A673 (cell line): ENCODE results near the gene MEX3D. TPM values are rescaled to one million over a fixed set of nuclear protein-coding genes. Genes with fewer than 3 reads are reported as not detected.
"Not testable (repeated sequence)": the region's sequence is repeated elsewhere in the genome, so short reads cannot be mapped to it uniquely, and the experiment has no call there.

ENCODE experiments used
- BruUV-seq: library from RNA; stranded (reverse); fragments of 400-500 nt; replicated peaks from 2 replicates; lab custom pipeline; 2021; lab: Mats Ljungman, UMichigan
- CTCF ChIA-PET: fragments of 300-600 bp; sonication (Branson Sonifier 250); formaldehyde crosslinking; loops from one replicate; lab custom pipeline; 2022; ENCODE audit warnings: antibody characterized with exemption; lab: Charles Lee
- POLR2A ChIA-PET: fragments of 300-600 bp; sonication (Branson Sonifier 250); formaldehyde crosslinking; loops from one replicate; lab custom pipeline; 2022; ENCODE audit warnings: antibody characterized with exemption; ENCODE audit not compliant: low non-redundant PET; lab: Charles Lee
- DNase-seq: peaks from one replicate; pipeline ENCODE4 v3.0.0-alpha.2; 2015; ENCODE audit warnings: low spot score
- H3K27ac ChIP-seq: fragments of 200-600 bp; sonication (generic); 2 replicates; pipeline ENCODE4 v1.5.1; 2016; ENCODE audit warnings: mixed run types, low read depth, mild to moderate bottlenecking, mixed read lengths, antibody characterized with exemption, low read length; ENCODE audit not compliant: poor library complexity, severe bottlenecking
- H3K27me3 ChIP-seq: fragments of 200-600 bp; sonication (generic); replicated peaks from 2 replicates; pipeline ENCODE4 v1.6.1; 2017; ENCODE audit warnings: mixed run types, low read depth, mild to moderate bottlenecking, mixed read lengths, antibody characterized with exemption, low read length; ENCODE audit not compliant: insufficient read depth, poor library complexity
- H3K36me3 ChIP-seq: fragments of 200-600 bp; sonication (generic); 2 replicates; pipeline ENCODE4 v1.6.1; 2016; ENCODE audit warnings: mixed run types, mild to moderate bottlenecking, mixed read lengths, antibody characterized with exemption, low read length; ENCODE audit not compliant: insufficient read depth, poor library complexity, severe bottlenecking
- H3K4me1 ChIP-seq: fragments of 200-600 bp; sonication (generic); 2 replicates; pipeline ENCODE4 v1.6.1; 2017; ENCODE audit warnings: mixed run types, mild to moderate bottlenecking, mixed read lengths, antibody characterized with exemption, low read length; ENCODE audit not compliant: insufficient read depth, poor library complexity, severe bottlenecking
- H3K4me3 ChIP-seq: fragments of 200-600 bp; sonication (generic); 2 replicates; pipeline ENCODE4 v1.5.1; 2016; ENCODE audit warnings: low read depth, mixed run types, mild to moderate bottlenecking, mixed read lengths, low read length; ENCODE audit not compliant: poor library complexity, severe bottlenecking
- H3K9me3 ChIP-seq: fragments of 200-600 bp; sonication (generic); 2 replicates; pipeline ENCODE4 v1.6.1; 2016; ENCODE audit warnings: mixed run types, low read depth, mild to moderate bottlenecking, mixed read lengths, antibody characterized with exemption, low read length; ENCODE audit not compliant: poor library complexity, severe bottlenecking
- EZH2 ChIP-seq: fragments of 200-600 bp; sonication (generic); IDR thresholded peaks from 2 replicates; pipeline ENCODE4 v1.6.1; 2017; ENCODE audit warnings: borderline replicate concordance, low read depth, mild to moderate bottlenecking, mixed read lengths, antibody characterized with exemption, low read length; ENCODE audit not compliant: poor library complexity, severe bottlenecking
- intact Hi-C: fragments of 100-400 bp; cut with micrococcal nuclease; formaldehyde crosslinking; loops from one replicate; pipeline ENCODE4 v1.10.0; 2022; ENCODE audit not compliant: unreplicated experiment
- total RNA-seq: library from RNA; stranded (reverse); gene quantifications from 2 replicates; pipeline ENCODE4 v1.2.3, GENCODE V29; 2021
- TF ChIP-seq, protein P1 (sequence below): fragments of 300-800, 200-600 bp; sonication (generic); conservative IDR thresholded peaks from 2 replicates; pipeline ENCODE4 v1.5.1; 2017; ENCODE audit warnings: low read depth, mild to moderate bottlenecking, antibody characterized with exemption, low read length, moderate library complexity, mixed read lengths

MEX3D gene
- total RNA-seq, 1 experiment from 2014 or later: 60.0 TPM

DNA sequence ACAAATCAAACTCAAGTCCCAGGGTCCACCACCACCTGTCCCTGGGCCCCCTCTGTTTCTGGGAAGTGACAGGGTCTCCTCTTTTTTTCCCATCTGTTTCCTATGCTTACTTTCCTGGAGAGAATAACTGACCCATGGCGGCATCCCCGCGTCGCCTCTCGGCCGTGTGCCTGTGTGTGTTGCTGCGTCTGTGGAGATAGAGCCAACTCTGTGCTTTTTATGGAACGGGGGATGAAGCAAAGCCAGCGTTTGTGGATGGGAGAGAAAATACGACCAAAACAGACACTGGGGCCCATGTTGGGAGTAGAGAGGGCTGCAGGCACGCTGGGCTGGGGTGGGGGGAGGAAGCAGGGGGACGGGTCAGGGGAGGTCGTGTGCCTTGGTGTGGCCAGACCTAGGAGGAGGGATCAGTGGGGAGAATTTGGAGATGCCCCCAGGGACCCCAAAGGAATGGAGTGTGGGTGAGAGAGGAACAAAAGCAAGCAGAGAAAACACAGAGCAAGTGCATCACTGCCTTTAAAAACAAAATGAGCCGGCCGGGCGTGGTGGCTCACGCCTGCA is 27.7 kb downstream of the MEX3D start:
- DNase-seq: no peak
- no TSS peak for BruUV-seq
- Histone ChIP-seq H3K9me3 (no peaks in the 10 kb centered on the region), H3K4me1 (peaks cover 8% of the 10 kb centered on the region), H3K4me3 (no peak overlapping the region), H3K27ac (no peak overlapping the region), H3K27me3 (no peaks in the 10 kb centered on the region), H3K36me3 (no peaks in the 10 kb centered on the region)
- ChIA-PET POLR2A (no interaction called here), CTCF (no interaction called here)
- no peak for TF ChIP-seq EZH2
- TF ChIP-seq, protein P1, sequence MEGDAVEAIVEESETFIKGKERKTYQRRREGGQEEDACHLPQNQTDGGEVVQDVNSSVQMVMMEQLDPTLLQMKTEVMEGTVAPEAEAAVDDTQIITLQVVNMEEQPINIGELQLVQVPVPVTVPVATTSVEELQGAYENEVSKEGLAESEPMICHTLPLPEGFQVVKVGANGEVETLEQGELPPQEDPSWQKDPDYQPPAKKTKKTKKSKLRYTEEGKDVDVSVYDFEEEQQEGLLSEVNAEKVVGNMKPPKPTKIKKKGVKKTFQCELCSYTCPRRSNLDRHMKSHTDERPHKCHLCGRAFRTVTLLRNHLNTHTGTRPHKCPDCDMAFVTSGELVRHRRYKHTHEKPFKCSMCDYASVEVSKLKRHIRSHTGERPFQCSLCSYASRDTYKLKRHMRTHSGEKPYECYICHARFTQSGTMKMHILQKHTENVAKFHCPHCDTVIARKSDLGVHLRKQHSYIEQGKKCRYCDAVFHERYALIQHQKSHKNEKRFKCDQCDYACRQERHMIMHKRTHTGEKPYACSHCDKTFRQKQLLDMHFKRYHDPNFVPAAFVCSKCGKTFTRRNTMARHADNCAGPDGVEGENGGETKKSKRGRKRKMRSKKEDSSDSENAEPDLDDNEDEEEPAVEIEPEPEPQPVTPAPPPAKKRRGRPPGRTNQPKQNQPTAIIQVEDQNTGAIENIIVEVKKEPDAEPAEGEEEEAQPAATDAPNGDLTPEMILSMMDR: no peak
- intact Hi-C loops: loop anchor here (10.0 kb wide), 1 partner anchor 274 kb away; the partner anchor contains the start of gene ATP8B3

DNA sequence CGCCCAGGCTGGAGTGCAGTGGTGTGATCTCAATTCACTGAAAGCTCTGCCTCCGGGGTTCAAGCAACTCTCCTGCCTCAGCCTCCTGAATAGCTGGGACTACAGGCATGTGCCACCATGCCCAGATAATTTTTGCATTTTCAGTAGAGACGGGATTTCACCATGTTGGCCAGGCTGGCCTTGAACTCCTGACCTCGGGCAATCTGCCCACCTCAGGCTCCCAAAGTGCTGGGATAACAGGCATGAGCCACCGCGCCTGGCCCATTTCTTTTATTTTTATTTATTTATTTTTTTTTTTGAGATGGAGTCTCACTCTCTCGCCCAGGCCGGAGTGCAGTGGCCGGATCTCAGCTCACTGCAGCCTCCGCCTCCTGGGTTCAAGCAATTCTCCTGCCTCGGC is 28.4 kb downstream of the MEX3D start:
- H3K27ac ChIP-seq, H3K4me3 ChIP-seq, DNase-seq, H3K4me1 ChIP-seq, H3K27me3 ChIP-seq, H3K9me3 ChIP-seq, POLR2A ChIA-PET, CTCF ChIA-PET, H3K36me3 ChIP-seq, BruUV-seq: not testable (repeated sequence)
- intact Hi-C loops: loop anchor here (10.0 kb wide), 1 partner anchor 275 kb away; the partner anchor contains the start of gene ATP8B3

DNA sequence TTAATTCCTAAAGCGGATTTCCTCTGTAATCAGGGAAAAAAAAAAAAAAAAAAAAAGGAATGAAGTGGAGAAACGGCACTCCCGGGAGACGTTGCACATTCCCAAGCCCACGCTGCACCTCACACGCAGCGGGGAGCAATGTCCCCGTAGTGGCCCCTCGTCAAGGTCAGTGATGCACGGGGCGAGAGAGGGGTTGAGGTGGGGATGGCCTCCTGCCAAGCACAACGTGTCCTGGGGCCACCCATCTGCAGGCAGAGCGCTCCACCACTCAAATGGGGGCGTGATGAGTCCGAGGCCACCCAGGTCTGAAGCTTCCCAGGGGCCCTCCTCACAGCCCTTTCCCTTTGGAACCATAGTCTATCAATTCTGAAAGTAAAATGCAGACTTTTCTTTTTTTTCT is 29.1 kb downstream of the MEX3D start:
- TF ChIP-seq, protein P1: no peak
- no TSS peak for BruUV-seq
- H3K4me3 ChIP-seq: no peak overlapping the region
- no peak overlapping the region for H3K27ac ChIP-seq
- no peaks in the 10 kb centered on the region for H3K27me3 ChIP-seq
- intact Hi-C loops: no loop called here
- POLR2A ChIA-PET: no interaction called here
- CTCF ChIA-PET: interaction anchor here (0.6 kb wide), 1 partner anchor 9 kb away, joined by 9 read pairs; no protein-coding TSS in a partner anchor
- DNase-seq: no peak
- H3K4me1 ChIP-seq: peaks cover 8% of the 10 kb centered on the region
- H3K36me3 ChIP-seq: no peaks in the 10 kb centered on the region
- no peaks in the 10 kb centered on the region for H3K9me3 ChIP-seq

DNA sequence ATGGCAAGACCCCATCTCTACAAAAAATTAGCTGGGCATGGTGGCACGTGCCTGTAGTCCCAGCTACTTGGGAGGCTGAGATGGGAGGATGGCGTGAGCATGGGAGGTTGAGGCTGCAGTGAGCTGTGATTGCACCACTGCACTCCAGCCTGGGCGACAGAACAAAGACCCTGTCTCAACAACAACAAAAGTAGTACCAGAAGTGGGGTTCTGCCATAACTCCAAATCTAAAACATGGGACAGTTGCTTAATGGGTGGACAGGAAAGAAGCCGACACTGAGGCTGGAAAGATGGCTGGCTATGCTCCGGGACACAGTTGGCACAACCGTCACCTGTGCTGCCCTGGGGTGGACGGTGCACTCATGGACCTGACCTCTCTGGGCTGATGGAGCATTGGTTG is 32.4 kb downstream of the MEX3D start:
- H3K27ac ChIP-seq, BruUV-seq, H3K36me3 ChIP-seq, H3K9me3 ChIP-seq, H3K27me3 ChIP-seq, H3K4me1 ChIP-seq, intact Hi-C loops, H3K4me3 ChIP-seq, POLR2A ChIA-PET, CTCF ChIA-PET, DNase-seq: not testable (repeated sequence)
